Sciatic nerve (tissue), 2 donors: ENCODE data around the gene METTL25B. TPM values are rescaled to one million over a fixed set of nuclear protein-coding genes. Genes with fewer than 3 reads are reported as not detected.

Experiments used
- ATAC-seq: fragments of 200-7000 bp; cut with Tn5 transposase; one replicate; pipeline ENCODE4 v1.9.1; 2020; ENCODE audit warnings: mild to moderate bottlenecking, moderate library complexity
- DNase-seq: peaks from one replicate; pipeline ENCODE4 v3.0.0-alpha.2; 2020; ENCODE audit warnings: low spot score
- intact Hi-C: fragments of 100-400 bp; cut with DNase I; formaldehyde crosslinking; loops from one replicate; pipeline ENCODE4 v1.14.2; 2022
- total RNA-seq: library from RNA; stranded (reverse); fragmentation: NEBNext Ultra II Directional; extraction: Animal tissue kit (Norgen Biotek cat#: 25700); gene quantifications from one replicate; pipeline ENCODE4 v1.2.1, GENCODE V29; 2021
- donor health status: DM: no; HTN: no; CAD: no.
- donor health status: DM: no; HTN: no; CAD: no.

Gene METTL25B
- total RNA-seq: 35.9 TPM

- intact Hi-C loops: no loop called here
- peak; percentile 82 for ATAC-seq
- DNase-seq: peak; percentile 88
Measured at GRCh38 chr1:156727926-156728598, at the start of gene METTL25B. TSS of gene METTL25B (plus strand) at chr1:156728469. CDS start at chr1:156729105, 636 bp downstream.

DNA sequence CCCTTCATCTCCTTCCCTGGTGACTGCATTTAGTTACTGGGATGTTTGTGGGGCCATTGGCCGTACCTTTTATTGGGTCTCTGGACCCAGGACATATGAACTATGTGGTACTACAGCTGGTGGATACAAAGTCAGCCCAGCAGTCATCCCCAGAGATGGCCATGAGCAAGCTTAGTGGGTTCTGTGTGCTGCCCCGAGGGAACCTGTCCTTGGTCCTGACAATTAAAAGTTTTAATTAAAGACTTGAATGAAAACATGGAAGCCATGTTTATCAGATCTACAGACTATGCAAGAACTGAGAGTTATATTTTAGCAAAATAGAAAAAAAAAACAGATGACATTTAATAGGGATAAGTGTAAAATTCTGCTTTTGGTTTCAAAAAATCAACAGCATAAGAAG lies 48.2 kb upstream of the METTL25B start:
- ATAC-seq (no peak), DNase-seq (no peak)
- intact Hi-C loops: no loop called here

DNA sequence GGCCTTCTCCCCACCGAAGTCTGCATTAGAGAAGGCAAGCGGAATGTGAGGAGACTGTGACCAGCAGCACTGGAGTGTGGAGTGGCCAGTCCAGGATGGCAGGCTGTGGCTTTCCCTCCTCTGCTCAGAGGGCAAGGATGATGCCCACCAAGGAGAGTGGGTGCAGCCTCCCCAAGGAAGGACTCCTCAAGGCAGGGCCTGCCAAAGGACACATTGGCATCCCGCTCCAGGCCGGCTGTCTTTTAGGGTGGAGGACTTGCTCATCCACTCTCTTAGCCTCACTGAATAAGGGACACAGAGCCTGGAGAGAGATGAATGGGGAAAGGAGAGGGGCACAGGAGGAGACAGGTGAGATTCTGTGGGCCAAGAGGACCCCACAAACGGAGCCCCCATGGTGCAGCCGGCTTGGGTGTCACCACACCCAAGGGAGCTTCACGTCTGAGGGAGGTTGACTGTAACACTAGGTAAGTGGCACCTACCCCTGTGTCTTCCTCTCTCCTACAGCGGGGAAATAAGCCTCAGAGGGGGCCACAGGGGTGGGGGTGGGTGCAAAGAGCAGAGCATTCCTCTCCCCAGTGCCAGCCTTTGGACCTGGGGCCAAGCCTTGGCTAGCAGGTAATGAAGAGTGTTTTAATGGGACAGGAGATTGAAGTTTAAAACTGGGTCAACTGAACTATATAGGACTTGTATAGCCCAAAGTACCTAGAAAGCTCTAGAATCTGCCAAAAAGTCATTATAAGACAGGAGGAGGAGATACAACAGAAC lies 46.9 kb upstream of the METTL25B start:
- intact Hi-C loops: no loop called here
- ATAC-seq: no peak
- no peak for DNase-seq

DNA sequence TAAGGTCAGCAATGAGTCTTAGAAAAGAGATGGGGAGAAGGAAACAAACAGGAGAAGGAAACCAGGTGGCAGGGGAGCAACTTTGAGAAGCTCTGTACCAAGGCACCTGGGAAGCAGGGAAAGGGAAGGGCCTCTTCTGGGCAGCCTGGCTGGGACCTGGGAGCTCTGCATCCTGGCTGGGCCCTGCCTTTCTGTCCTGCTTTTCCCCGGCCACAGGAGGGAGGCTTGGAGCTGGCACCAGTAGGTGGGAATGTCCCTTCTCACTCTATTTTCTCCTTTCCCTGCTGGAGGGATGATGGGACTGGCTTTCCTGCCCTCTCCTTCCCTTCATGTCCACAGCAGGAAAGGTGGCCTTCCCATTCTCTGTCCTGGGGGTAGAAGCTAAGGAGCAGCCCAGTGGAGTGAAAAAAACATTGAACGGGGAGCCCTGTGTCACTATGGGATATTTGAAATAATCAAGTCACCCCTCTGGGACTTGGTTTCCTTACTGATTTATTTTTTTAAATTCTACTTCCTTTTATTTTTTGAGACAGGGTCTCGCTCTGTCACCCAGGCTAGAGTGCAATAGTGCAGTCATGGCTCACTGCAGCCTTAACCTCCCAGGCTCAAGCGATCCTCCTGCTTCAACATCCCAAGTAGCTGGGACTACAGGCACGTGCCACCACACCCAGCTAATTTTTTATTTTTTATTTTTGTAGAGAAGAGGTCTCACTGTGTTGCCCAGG lies 45.9 kb upstream of the METTL25B start:
- intact Hi-C loops: no loop called here
- no peak for ATAC-seq
- no peak for DNase-seq

DNA sequence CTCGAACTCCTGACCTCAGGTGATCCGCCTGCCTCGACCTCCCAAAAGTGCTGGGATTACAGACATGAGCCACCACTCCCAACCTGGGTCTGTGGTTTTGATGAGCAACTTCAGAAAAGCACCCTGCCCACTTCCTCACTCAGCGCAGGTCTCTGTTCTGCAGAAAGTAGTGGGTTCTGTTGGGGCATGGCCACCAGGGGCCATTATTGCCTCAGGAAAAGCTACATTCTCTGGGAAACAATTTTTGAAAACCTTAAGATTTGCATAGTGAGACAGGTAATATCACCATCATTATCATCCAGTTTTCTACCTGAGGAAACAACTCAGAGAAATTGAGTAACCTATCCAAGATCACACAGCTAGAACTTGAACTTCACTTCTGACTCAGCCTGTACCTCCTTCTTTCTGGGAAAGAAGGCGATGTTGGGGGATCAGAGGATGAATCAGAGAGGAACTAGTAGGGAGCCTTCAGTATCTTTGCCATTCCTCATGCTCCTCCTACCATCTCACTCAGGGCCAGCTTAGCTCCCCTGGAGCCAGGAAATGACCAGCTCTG lies 44.0 kb upstream of the METTL25B start:
- no peak for ATAC-seq
- DNase-seq: no peak
- intact Hi-C loops: no loop called here

GRCh38 chr1:156689035-156689952 lies 39.0 kb upstream of the METTL25B start:
- ATAC-seq (peak; percentile 95), DNase-seq (peak; percentile 89)
- intact Hi-C loops: loop anchor here (1.0 kb wide), 1 partner anchor 36 kb away; no protein-coding TSS in a partner anchor

- DNase-seq: no peak
- intact Hi-C loops: loop anchor here (1.0 to 10.0 kb wide), 2 partner anchors 35 to 175 kb away; partner anchors contain the start of gene NTRK1
- ATAC-seq: peak; percentile 5
Measured at GRCh38 chr1:156689953-156690674, 38.2 kb upstream of the METTL25B start.

DNA sequence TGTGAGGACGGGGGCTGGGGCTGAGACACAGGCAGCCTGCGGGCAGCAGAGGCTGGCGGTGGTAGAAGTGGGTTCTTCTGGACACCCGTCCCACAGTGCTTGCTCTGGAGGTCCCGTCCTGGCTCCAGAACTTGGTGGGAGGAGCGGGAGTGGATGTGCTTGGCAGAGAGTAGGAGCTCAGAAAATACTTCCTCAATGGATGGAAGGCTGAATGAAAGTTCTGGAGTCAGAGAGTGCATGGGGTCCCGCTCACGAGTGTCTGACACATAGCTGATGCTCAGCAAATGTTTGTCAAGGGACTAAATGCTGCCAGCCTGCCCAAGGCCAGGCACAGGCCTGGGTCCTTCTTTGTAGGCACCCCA lies 37.6 kb upstream of the METTL25B start:
- DNase-seq: no peak
- intact Hi-C loops: loop anchor here (10.0 kb wide), 1 partner anchor 174 kb away; the partner anchor contains the start of gene NTRK1

DNA sequence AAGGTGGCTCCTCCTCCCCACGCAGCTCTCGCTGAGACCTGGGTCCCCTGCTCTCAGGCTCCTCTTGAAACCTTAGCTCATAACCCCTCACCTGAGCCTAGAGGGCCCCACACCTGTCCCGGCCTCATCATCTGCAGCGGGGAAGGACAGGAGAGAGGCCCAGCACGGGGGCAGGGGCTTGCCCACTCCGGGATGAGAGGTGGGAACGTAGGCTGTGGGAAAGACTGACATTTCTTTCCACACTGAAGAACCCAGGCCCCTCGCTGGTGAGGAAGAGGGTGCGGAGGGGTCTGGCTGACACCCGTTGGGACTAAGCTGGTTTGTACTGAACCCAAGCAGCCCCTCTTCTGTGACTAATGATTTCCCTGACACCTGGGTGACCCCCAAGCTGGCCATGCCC lies 37.1 kb upstream of the METTL25B start:
- intact Hi-C loops: loop anchor here (10.0 kb wide), 1 partner anchor 174 kb away; the partner anchor contains the start of gene NTRK1
- no peak for DNase-seq
- no peak for ATAC-seq

More for the DNA sequence above, 37.6 kb upstream of the METTL25B start:
- ATAC-seq: no peak

DNA sequence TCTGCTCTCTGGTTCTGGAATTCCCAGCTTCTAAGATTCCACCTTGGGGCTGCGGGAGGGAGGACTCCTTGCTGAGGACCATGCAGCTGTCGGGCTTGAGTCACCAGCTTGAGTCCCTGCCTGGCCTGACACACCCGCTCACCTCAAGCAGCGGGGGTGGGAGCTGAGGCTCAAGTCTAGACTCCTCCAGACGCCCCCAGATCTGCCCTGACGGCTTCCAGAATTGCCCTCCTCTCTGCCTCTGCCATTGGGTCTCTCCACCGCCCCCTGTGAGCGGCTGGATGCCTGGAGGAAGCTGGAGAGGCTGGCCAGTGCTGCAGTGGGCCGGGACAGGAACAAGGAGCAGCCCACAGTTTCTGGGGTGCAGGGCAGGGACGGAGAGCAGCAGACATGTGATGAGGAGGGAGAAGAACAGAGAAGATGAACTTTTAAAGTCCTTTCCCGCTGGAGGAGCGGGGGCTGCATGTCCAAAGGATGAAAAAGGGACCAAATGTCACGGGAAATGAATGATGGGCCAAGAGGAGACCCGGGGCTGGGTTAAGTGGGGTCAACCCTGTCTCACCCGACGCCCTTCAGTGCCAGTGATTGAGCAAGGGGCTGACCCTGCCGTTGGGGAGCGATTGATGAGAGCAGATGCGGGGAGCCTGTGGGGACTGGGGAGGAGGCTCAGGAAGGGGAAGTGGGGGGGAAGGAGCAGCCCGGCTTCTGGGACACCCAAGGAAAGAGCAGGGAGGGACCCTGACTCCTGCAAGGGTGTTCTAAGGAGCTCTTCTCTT lies 36.4 kb upstream of the METTL25B start:
- ATAC-seq: peak; percentile 20
- DNase-seq: no peak
- intact Hi-C loops: loop anchor here (10.0 kb wide), 1 partner anchor 173 kb away; the partner anchor contains the start of gene NTRK1

DNA sequence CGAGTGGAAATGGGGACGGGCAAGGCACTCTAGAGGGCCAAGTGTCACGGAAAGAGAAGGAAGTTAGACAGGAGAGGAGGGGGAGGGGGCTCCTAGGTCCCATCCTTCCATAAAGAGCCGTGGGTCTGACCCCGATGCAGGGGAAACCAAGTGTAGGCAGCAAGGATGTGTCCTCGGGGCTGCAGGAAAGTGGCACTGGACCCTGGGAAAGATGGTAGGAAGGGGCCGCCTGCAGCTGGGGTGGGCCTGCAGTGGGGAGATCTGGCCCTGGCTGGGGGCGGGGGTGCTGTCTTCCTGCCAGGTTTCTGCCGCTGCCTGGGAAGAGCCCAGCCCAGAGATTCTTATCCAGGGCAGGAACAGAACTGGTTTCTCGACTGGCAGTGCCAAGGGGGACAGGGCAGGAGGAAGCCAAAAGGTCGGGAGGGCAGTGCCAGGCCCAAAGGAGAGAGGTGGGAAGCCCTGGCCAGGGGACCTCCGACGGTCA lies 35.8 kb upstream of the METTL25B start:
- no peak for ATAC-seq
- intact Hi-C loops: loop anchor here (10.0 kb wide), 1 partner anchor 172 kb away; the partner anchor contains the start of gene NTRK1

DNA sequence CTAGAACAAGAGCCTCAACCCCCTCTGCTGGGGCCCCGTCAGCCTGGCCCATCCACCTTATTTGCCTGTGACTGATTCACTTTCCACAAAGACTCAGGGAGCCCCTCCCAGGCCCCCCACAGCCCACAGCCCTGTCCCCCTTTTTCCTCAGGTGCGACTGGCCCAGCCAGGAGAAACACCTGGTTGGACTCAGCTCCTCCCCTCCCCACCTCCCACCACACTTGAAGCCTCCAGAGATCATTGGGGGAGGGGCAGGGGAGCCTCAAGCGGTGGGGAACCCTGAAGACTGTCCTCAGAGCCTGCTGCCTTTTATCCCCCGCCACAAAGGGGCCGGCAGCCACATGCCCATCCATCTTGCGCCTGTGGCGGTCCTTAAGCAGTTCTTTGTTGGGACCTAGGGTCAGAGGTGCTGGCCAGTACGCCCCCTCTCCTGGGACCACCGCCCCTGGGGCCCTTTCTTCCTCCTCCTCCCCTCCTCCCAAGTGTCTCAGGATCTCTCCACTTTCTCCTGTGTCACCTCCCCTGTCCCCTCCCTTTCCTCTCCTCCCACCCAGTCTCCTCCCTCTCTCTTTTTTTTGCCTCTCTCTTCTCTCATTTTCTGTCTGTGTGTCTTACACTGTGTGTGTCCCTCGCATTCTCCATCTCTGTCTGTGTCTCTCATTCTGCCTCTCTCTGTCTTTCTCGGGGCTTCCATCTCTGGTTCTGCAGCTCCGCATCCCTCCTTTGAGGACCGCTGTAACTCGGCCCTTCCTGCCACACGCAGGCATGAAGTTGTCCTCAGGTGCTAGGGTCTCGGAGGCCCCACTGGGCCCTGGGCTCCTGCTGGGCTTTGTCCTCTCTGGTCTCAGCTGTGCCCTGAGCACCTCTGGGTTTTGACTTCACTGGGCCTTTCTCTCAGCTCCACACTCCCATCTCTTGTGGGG lies 35.1 kb upstream of the METTL25B start:
- intact Hi-C loops: loop anchor here (10.0 kb wide), 1 partner anchor 172 kb away; the partner anchor contains the start of gene NTRK1
- DNase-seq: no peak
- no peak for ATAC-seq

More for the DNA sequence above, 35.8 kb upstream of the METTL25B start:
- DNase-seq: no peak

- no peak for ATAC-seq
- intact Hi-C loops: loop anchor here (10.0 kb wide), 1 partner anchor 171 kb away; the partner anchor contains the start of gene NTRK1
- DNase-seq: no peak
Measured at GRCh38 chr1:156693848-156694689, 34.2 kb upstream of the METTL25B start.

DNA sequence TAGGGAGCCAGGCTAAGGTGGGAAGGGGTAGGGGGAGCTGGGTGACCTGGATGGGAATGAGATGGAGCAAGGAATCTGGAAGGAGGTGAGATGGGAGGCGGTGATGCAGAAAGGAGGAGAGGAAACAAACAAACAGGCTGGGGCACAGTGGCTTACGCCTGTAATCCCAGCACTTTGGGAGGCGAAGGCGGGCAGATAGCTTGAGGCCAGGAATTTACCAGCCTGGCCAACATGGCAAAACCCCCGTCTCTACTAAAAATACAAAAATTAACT lies 33.6 kb upstream of the METTL25B start:
- intact Hi-C loops: loop anchor here (10.0 kb wide), 1 partner anchor 170 kb away; the partner anchor contains the start of gene NTRK1

DNA sequence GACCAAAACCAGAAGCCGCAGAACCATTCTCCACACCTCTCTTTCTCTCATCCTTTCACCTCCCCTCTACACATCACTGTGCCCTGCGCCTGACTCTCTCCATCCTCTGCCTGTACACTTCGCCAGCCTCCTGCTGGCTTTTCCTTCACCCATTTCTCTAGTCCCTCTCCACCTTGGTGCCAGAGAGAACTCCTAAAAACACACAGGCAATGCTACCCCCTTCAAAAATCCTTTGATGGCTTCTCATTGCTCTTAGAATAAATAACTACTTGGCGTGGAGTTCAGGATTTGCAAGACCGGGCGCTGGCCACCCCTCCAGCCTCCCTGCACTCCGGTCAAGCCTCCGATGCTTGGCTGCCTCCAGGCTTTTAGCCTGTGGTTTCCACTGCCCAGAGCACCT lies 31.5 kb upstream of the METTL25B start:
- no peak for ATAC-seq
- intact Hi-C loops: loop anchor here (10.0 kb wide), 1 partner anchor 168 kb away; the partner anchor contains the start of gene NTRK1
- no peak for DNase-seq

More for the DNA sequence above, 33.6 kb upstream of the METTL25B start:
- ATAC-seq (no peak), DNase-seq (no peak)
